ENCODE results near the gene STPG2.
A peak's percentile ranks its signal among the peaks of the same experiment; 100 is the strongest.

The STPG2 gene

DNA sequence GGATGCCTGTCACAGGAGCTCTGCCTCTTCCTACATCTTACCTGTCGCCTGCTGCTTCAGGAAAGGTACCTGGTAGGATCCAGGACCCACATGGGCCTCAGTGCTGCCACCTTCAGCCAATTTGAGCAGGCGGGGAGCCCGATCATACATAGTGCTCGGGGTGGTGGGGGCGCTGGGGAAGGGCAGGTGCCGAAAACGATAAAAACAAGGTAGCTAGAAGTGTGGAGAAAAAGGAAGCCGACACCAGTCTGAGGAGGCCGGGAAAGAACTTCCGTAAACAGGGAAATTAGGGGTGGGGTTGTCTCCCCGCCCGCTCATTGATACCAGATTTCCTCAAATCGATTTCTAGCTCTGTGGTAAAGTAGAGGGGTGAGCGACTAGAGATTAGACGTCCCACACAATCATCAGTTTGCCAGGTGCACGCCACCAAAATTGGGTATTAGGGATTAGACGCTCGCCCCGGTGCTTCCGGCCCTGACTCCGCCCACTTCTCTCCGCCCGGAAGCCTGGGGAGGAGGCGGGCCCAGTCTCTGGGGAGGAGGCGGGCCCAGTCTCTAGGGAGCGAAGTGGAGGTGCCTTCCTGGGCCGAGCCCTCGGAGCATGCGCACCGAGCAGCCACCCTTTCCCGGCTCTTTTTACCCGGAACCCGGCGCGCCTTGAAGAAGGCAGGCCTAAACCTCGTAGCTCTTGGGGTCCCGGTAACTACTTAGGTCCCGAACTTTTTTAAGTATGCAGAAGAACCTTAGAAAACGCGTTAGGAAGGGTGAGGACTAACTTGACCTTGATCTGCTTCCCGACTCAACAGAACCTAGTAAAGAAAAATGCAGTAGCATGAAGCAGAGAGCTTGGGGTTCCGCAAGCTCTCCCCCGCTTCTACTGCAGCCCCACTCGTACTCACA is at the start of gene STPG2:
Gene STPG2, minus strand, starts transcription at position 476 of the 899 bp plus-strand sequence.
- peak; percentile 70 to 86 (median 77) for DNase-seq (ENCODE audit: low read depth in 2 of 3, low spot score in 2 of 3)

DNA sequence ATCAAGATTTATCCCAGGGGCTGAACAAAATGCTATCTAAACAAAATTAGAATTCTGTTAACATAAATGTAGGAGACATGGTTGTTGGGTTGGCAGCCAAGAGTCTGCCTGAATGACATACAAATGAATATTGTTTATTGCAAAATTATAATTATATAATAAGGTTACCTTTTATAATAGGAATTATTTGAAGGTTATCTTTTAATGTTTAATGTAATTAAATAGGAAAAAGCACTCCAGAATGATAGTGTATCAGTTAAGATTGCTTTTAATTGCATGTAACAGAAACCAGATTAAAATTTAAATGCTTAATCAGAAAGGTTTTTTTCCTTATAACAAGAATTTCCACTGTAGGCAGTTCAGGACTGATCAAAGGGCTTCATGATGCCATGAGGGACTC is 42.0 kb upstream of the STPG2 start:
- DNase-seq (ENCODE audit: low read depth in 2 of 3, low spot score in 2 of 3): no peak

- DNase-seq (ENCODE audit: low read depth in 2 of 3, low spot score in 2 of 3): no peak
These were observed 38.5 kb upstream of the STPG2 start for GRCh38 chr4:98181809-98182208.

GRCh38 chr4:98179951-98180350 is 36.7 kb upstream of the STPG2 start:
- no peak for DNase-seq (ENCODE audit: low read depth in 2 of 3, low spot score in 2 of 3)

GRCh38 chr4:98176531-98176930 is 33.3 kb upstream of the STPG2 start:
- no peak for DNase-seq (ENCODE audit: low read depth in 2 of 3, low spot score in 2 of 3)

GRCh38 chr4:98170035-98170434 is 26.8 kb upstream of the STPG2 start:
- no peak for DNase-seq (ENCODE audit: low read depth in 2 of 3, low spot score in 2 of 3)

DNA sequence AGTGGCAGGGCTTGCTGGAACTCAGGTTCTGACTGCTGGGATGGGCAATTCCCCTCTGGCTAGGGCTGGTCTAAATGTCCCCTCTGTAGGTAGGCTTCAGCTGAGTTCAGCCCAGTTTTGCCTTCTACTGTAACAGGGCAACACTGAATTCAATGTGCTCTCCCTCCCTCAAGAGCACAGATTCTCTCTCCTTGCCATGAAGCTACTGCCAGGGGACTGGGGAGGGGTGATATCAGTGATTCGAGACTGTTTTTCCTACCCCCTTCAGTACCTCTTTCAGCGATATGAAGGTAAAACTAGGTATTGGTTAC is 23.4 kb upstream of the STPG2 start:
- no peak for DNase-seq (ENCODE audit: low read depth in 2 of 3, low spot score in 2 of 3)

DNA sequence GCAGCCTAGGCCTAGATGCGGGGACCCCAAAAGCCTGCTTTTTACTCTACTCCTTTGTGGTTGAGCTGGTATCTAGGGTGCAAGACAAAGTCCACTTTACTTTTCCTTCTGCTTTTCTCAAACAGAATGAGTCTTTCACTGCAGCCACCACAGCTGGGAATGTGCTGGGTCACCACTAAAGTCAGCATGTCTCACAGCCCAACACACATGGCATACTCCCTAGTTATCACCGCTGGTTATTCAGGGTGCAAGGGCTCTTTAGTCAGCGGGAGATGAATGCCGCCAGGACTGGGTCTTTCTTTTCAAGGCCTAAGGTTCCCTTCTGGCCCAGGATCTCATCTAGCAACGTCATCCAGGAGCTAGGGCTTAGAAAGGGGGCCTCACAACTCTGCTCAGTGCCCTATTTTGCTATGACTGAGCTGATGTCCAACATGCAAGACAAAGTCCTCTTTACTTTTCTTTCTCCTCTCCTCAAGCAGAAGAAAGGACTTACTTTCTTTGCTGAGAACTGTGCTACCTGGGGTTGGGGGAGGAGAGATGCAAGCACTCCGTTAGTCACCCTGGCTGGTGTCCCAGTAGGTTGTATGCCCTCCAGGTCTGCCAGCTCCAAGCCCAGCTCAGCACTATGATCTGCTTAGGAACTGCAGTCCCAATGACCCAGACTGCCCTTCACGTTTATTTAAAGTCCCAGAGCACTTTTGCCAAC is 22.9 kb upstream of the STPG2 start:
- DNase-seq (ENCODE audit: low read depth in 2 of 3, low spot score in 2 of 3): no peak

- DNase-seq (ENCODE audit: low read depth in 2 of 3, low spot score in 2 of 3): no peak
These were observed 19.4 kb upstream of the STPG2 start for GRCh38 chr4:98162696-98163095.

DNA sequence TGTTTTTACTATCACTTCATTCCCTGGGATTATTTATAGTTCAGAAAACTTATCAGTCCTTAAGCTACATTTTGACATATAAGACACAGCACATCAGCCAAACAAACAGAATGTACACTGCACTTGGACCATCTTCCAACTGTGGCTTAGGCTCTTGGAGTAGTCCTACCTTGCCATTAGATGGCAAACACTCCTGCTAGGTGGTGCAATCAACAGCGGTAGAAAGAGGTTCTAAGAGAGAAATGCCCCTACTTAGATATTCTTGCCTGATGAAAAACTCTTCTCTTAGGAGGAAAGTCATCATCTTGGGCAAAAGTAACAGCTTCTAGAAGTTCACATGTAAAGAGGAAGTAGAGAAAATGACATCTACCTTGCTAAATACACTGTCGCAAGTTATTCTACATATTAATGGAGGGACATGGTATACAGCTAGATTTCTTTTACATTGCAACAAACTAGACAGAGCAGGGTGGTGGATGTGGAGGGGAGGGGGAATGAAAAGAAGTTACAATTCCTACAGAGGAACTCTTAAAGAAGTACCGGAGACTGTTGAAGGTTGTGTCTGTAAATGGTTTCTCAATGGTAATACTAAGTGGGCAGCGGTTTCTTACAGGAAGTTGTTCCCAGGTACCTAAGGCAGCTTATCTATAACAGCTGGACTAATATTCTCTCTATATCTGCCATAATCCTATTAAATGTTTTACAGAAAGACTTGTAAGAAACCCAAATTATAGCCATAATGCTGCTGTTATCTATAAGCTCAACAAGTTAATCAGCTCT is 8.1 kb upstream of the STPG2 start:
- no peak for DNase-seq (ENCODE audit: low read depth in 2 of 3, low spot score in 2 of 3)

DNA sequence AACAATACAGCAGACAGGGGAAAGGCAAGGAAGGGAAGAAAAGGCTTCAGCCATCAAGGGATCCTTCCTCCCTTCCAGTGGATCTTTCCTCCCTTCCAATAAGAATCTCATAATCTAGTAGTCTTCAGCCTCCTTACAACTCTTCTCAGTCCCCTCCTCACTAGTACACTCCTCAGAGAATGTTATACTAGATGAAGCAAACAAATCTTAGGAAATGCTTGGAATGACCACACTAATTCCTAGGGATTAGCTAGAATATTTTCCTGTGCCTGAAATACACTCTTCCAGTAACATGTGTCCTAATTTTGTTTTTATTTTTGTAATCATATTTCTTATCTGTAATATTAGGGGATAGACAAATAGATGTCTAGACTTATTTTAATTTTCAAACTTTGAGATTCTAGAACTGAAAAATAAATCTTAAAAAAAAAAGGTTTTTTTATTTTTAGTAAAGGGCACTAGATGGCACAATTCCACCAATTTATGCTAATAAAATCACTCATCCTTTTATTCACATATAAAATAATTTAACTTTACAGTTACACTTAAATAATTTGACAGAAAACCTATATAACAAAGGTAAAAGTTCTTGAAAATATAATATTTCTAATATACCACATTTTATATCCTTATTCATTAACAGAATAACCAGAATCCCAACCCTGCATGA is 7.0 kb upstream of the STPG2 start:
- no peak for DNase-seq (ENCODE audit: low read depth in 2 of 3, low spot score in 2 of 3)

- DNase-seq (ENCODE audit: low read depth in 2 of 3, low spot score in 2 of 3): no peak
These were observed 5.6 kb upstream of the STPG2 start for GRCh38 chr4:98148856-98149255.

DNA sequence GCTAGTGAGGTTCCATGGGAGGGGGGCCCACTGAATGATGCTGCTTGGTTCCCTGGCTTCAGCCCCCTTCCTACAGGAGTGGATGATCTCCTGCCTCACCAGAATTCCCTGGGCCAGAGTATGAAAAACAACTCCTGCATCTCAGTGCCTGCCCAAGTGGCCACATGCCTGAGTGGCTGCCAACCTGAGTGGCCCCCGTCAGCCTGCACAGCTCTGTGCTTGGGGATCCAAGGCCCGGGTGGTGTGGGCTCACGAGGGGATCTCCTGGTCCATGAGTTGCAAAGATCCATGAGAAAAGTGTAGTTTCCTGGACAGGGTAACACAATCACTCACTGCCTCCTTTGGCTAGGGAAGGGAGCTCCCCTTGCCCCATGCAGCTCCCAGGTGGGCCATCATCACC is 17.1 kb downstream of the STPG2 start:
- DNase-seq (ENCODE audit: low read depth in 2 of 3, low spot score in 2 of 3): no peak

DNA sequence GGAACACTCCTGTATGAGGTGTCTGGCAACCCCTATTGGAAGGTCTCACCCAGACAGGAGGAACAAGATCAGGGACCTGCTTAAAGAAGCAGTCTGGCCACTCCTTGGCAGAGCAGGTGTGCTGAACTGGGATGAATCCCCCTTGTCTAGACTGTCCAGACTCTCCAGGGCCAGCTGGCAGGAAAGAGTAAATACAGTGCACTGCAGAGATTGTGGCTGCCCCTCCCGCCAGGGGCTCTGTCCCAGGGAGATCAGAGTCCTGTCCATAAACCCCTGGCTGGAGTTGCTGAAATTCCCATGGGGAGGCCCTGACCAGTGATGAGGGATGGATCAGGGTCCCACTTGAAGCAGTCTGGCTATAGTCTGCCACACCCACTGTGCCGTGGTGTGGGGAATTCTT is 17.7 kb downstream of the STPG2 start:
- DNase-seq (ENCODE audit: low read depth in 2 of 3, low spot score in 2 of 3): no peak

- no peak for DNase-seq (ENCODE audit: low read depth in 2 of 3, low spot score in 2 of 3)
These were observed 25.9 kb downstream of the STPG2 start for GRCh38 chr4:98117363-98117762.

DNA sequence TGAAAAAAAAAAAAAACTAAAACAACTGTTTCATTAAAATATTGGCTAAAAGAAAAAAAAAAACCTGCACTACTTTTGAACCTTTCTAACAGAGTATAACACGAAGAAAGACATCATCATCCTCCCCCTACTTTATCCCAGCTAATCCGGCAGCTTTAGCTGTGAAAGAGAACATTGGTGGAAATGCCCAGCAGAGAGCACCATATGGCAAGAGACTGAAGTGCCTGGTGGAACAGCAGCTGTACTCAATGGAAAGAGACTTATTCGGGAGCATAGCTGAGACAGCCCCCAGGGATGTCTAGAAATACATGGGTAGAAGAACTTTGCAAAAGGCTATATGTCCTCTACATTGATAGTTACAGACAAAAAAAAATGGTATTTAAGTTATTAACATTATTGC is 30.3 kb downstream of the STPG2 start:
- no peak for DNase-seq (ENCODE audit: low read depth in 2 of 3, low spot score in 2 of 3)

- no peak for DNase-seq (ENCODE audit: low read depth in 2 of 3, low spot score in 2 of 3)
These were observed 32.3 kb downstream of the STPG2 start for GRCh38 chr4:98110929-98111328.

DNA sequence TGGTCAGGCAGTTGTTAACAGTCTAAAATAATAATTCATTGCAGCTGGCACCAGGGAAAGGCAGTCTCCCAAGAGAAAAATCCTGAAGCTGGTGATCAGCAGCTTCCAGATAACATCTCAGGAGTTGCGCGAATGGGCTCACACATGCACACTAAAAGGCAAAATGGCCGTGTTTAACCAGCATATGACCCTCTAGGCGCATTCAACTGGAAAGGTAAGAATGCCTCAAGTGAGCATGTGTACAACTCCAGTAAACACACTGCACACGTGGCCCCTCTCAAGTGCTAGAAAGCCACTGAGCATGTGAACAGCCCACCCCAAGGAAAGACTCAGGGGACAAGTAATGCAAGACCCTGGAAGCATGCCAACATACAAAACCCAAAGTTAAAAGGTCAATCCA is 33.1 kb downstream of the STPG2 start:
- no peak for DNase-seq (ENCODE audit: low read depth in 2 of 3, low spot score in 2 of 3)

DNA sequence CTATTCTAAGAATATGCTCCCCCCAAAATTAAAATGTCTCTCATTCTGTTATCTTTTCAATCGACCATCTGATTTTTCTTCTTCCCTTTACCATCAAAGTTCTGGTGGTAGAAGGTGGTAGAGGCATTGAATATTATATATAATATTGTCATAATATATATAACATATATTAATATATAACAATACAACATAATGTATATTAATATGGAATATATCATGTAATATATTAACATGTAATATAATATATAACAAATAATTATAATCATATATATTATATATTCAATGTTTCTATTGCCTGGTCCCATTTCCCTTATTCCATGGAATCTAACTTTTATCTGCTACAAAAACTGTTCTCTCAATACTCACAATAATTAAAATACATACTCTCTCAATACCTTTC is 40.6 kb downstream of the STPG2 start:
- DNase-seq (ENCODE audit: low read depth in 2 of 3, low spot score in 2 of 3): no peak

DNA sequence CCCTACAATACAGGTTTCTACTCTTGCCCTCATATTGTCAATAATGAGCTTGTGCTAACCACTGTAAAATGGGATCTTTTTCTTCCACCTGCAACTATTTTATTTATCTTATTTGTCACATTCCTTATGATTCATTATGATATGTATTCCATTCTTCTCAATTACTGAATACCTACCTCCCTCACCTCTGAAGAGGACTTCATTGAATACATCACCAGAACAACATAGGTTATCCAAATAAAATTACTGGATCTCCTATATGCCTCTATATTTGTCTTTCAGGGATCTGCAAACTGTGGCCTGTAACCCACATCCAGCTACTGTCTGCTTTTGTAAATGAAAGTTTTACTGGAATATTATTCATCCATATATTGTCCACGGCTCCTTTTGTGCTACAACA is 41.3 kb downstream of the STPG2 start:
- DNase-seq (ENCODE audit: low read depth in 2 of 3, low spot score in 2 of 3): no peak

DNA sequence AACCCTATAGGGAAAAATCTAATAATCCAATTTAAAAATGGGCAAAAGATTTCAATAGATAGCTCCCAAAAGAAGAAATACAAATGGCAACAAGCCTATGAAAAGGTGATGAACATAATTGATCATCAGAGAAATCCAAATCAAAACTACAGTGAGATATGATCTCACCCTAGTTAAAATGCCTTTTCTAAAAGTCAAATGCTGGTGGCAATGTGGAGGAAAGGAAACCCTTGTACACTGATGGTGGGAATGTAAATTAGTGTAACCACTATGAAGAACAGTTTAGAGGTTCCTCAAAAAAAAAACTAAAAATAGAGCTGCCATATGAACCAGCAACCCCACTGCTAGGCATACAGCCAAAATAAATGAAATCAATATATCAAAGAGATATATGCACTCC is 44.5 kb downstream of the STPG2 start:
- no peak for DNase-seq (ENCODE audit: low read depth in 2 of 3, low spot score in 2 of 3)

Data from activated CD8-positive, alpha-beta memory T cell treated with anti-CD3 and anti-CD28 coated beads for 48 hours (primary cell).